ENCODE results near the gene KCTD3. TPM values are rescaled to one million over a fixed set of nuclear protein-coding genes. Genes with fewer than 3 reads are reported as not detected.

Gene KCTD3
- total and polyA plus RNA-seq, 2 of the 13 experiments (the other 11 are each of a cell fraction or from before 2014, with no cell fraction given) = 49.8 to 68.1 TPM

GRCh38 chr1:215636258-215636965 lies 69.3 kb downstream of the KCTD3 start (continued):
- TF ChIP-seq SMARCE1 (IDR thresholded peaks at IDR 0.05; ENCODE audit: borderline replicate concordance) (no peak), GABPB1 (CRISPR knock-in tag; IDR thresholded peaks at IDR 0.05) (no peak), U2AF2 (IDR thresholded peaks at IDR 0.05; ENCODE audit: low read depth, low read length) (no peak), YEATS2 (CRISPR knock-in tag; IDR thresholded peaks at IDR 0.05; ENCODE audit: borderline replicate concordance) (no peak), ZNF550 (CRISPR knock-in tag; IDR thresholded peaks at IDR 0.05; ENCODE audit: borderline replicate concordance) (no peak), HDAC2 (CRISPR knock-in tag; IDR thresholded peaks at IDR 0.05) (0 out of 2 replicates have a peak, but pooled peaks have one; percentile 30), FOXA3 (CRISPR knock-in tag; IDR thresholded peaks at IDR 0.05) (peak; percentile 25; the same call in 1 of the 2 replicates), POGK (CRISPR knock-in tag; conservative IDR thresholded peaks at IDR 0.05) (no peak), ZNF543 (CRISPR knock-in tag; IDR thresholded peaks at IDR 0.05) (no peak), ZNF556 (CRISPR knock-in tag; IDR thresholded peaks at IDR 0.05; ENCODE audit: borderline replicate concordance) (no peak), ZC3H4 (CRISPR knock-in tag; IDR thresholded peaks at IDR 0.05; ENCODE audit: borderline replicate concordance) (no peak), JDP2 (CRISPR knock-in tag; IDR thresholded peaks at IDR 0.05; ENCODE audit: borderline replicate concordance) (no peak), U2AF1 (optimal IDR thresholded peaks at IDR 0.05; ENCODE audit: low read depth, low read length) (no peak), ZMYM2 (CRISPR knock-in tag; IDR thresholded peaks at IDR 0.05) (no peak), ZSCAN5A (CRISPR knock-in tag; IDR thresholded peaks at IDR 0.05; ENCODE audit: borderline replicate concordance) (no peak), TOE1 (CRISPR knock-in tag; IDR thresholded peaks at IDR 0.05) (no peak), TIGD3 (CRISPR knock-in tag; IDR thresholded peaks at IDR 0.05; ENCODE audit: borderline replicate concordance) (no peak), WIZ (CRISPR knock-in tag; IDR thresholded peaks at IDR 0.05) (no peak), SMAD3 (CRISPR knock-in tag; IDR thresholded peaks at IDR 0.05) (no peak), ZNF264 (CRISPR knock-in tag; IDR thresholded peaks at IDR 0.05) (0 out of 2 replicates have a peak, but pooled peaks have one; percentile 34), AGO1 (IDR thresholded peaks at IDR 0.05; ENCODE audit: low read depth, low read length, poor library complexity, severe bottlenecking) (no peak)
- TF ChIP-seq, protein P1, sequence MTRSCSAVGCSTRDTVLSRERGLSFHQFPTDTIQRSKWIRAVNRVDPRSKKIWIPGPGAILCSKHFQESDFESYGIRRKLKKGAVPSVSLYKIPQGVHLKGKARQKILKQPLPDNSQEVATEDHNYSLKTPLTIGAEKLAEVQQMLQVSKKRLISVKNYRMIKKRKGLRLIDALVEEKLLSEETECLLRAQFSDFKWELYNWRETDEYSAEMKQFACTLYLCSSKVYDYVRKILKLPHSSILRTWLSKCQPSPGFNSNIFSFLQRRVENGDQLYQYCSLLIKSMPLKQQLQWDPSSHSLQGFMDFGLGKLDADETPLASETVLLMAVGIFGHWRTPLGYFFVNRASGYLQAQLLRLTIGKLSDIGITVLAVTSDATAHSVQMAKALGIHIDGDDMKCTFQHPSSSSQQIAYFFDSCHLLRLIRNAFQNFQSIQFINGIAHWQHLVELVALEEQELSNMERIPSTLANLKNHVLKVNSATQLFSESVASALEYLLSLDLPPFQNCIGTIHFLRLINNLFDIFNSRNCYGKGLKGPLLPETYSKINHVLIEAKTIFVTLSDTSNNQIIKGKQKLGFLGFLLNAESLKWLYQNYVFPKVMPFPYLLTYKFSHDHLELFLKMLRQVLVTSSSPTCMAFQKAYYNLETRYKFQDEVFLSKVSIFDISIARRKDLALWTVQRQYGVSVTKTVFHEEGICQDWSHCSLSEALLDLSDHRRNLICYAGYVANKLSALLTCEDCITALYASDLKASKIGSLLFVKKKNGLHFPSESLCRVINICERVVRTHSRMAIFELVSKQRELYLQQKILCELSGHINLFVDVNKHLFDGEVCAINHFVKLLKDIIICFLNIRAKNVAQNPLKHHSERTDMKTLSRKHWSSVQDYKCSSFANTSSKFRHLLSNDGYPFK (CRISPR knock-in tag; IDR thresholded peaks at IDR 0.05; ENCODE audit: borderline replicate concordance) = no peak

All from HepG2 (cell line).